Keratinocyte (primary cell): Measurements from ENCODE around the gene DCDC1. TPM values are rescaled to one million over a fixed set of nuclear protein-coding genes. Genes with fewer than 3 reads are reported as not detected.

Source experiments
- DNase-seq: peaks from one replicate; pipeline ENCODE4 v3.0.0-alpha.2; 2011; ENCODE audit warnings: low read depth, missing footprints, low spot score
- FAIRE-seq: peaks from 2 replicates; lab custom pipeline; 2011; peaks lifted over from hg19 to GRCh38; lab: Jason Lieb, UNC
- H2AFZ ChIP-seq: 2 replicates; pipeline ENCODE4 v1.6.0; 2012; ENCODE audit warnings: low read length, control low read depth, inconsistent platforms; ENCODE audit not compliant: control insufficient read depth
- H3K27ac ChIP-seq: 2 replicates; pipeline ENCODE4 v1.5.1; 2011; ENCODE audit warnings: low read length; ENCODE audit not compliant: control insufficient read depth, insufficient read depth
- H3K27me3 ChIP-seq: 3 replicates; pipeline ENCODE4 v1.6.0; 2011; ENCODE audit warnings: low read length; ENCODE audit not compliant: control insufficient read depth, insufficient read depth; ENCODE audit errors: extremely low read depth
- H3K36me3 ChIP-seq, 2 experiments: 2 replicates in 1 of 2; 3 replicates in 1 of 2; pipeline ENCODE4 v1.5.1; 2011; ENCODE audit warnings: low read length in 2 of 2, mild to moderate bottlenecking in 1 of 2; ENCODE audit not compliant: control insufficient read depth in 2 of 2, insufficient read depth in 2 of 2; ENCODE audit errors: extremely low read depth in 1 of 2
- H3K4me1 ChIP-seq: 3 replicates; pipeline ENCODE4 v1.5.1; 2011; ENCODE audit warnings: low read length; ENCODE audit not compliant: control insufficient read depth, insufficient read depth; ENCODE audit errors: extremely low read depth
- H3K4me2 ChIP-seq: 3 replicates; pipeline ENCODE4 v1.6.0; 2011; ENCODE audit warnings: low read depth, low read length; ENCODE audit not compliant: control insufficient read depth, insufficient read depth; ENCODE audit errors: extremely low read depth
- H3K4me3 ChIP-seq, 3 experiments: fragments of 200-600 bp in 1 of 3; sonication (generic) in 1 of 3; 2 replicates in 2 of 3; 3 replicates in 1 of 3; pipeline ENCODE4 v1.5.1; 2011 to 2016; ENCODE audit warnings: low read length in 3 of 3, mild to moderate bottlenecking in 3 of 3, control low read depth in 2 of 3, inconsistent platforms in 1 of 3, low read depth in 1 of 3, mixed read lengths in 1 of 3, mixed run types in 1 of 3, moderate library complexity in 1 of 3; ENCODE audit not compliant: control insufficient read depth in 2 of 3, insufficient read depth in 2 of 3; ENCODE audit errors: extremely low read depth in 1 of 3
- H3K79me2 ChIP-seq: 2 replicates; pipeline ENCODE4 v1.6.0; 2012; ENCODE audit warnings: low read length; ENCODE audit not compliant: control insufficient read depth, insufficient read depth
- H3K9ac ChIP-seq: 3 replicates; pipeline ENCODE4 v1.6.0; 2011; ENCODE audit warnings: low read length; ENCODE audit not compliant: control insufficient read depth, insufficient read depth; ENCODE audit errors: extremely low read depth
- H3K9me1 ChIP-seq: 3 replicates; pipeline ENCODE4 v1.6.0; 2011; ENCODE audit warnings: low read length; ENCODE audit not compliant: control insufficient read depth, insufficient read depth; ENCODE audit errors: extremely low read depth
- H3K9me3 ChIP-seq: 2 replicates; pipeline ENCODE4 v1.5.1; 2012; ENCODE audit warnings: low read depth, low read length; ENCODE audit not compliant: control insufficient read depth
- H4K20me1 ChIP-seq: 3 replicates; pipeline ENCODE4 v1.6.0; 2011; ENCODE audit warnings: low read length; ENCODE audit not compliant: control insufficient read depth, insufficient read depth; ENCODE audit errors: extremely low read depth
- CTCF ChIP-seq, 3 experiments: IDR thresholded peaks in 1 of 3; conservative IDR thresholded peaks in 1 of 3; optimal IDR thresholded peaks in 1 of 3; 2 replicates in 2 of 3; 3 replicates in 1 of 3; pipeline versions ENCODE3 to v1.5.1; 2011; ENCODE audit warnings: low read length in 3 of 3, mild to moderate bottlenecking in 3 of 3, moderate library complexity in 2 of 3, control low read depth in 1 of 3, inconsistent platforms in 1 of 3; ENCODE audit not compliant: insufficient read depth in 2 of 3; ENCODE audit errors: extremely low read depth in 1 of 3
- EZH2 ChIP-seq: IDR thresholded peaks from one replicate; pipeline ENCODE4 v1.6.1; 2012; ENCODE audit warnings: inconsistent platforms, mild to moderate bottlenecking, low read length, moderate library complexity
- dilution Hi-C: fragments of 300-500 bp; cut with MboI; formaldehyde crosslinking; loops from one replicate; pipeline ENCODE4 v1.7.0; 2020; ENCODE audit warnings: low sequenced_read_pairs; ENCODE audit not compliant: extremely low pct_ligation_motif_present
- polyA plus RNA-seq, 5 experiments: library from polyadenylated mRNA; depleted of rRNA in 3 of 5; stranded (reverse) in 3 of 5; stranded (forward) in 1 of 5; unstranded in 1 of 5; fragments of >200 nt; gene quantifications; 1 replicate in 1 of 5; 2 replicates in 3 of 5; 3 replicates in 1 of 5; pipeline versions ENCODE4 v1.2.1 to v1.2.3, GENCODE V29; 2011 to 2012; ENCODE audit warnings: missing spikeins in 2 of 5, low read depth in 1 of 5, low replicate concordance in 1 of 5

DCDC1 gene
- polyA plus RNA-seq, 1 donor (not counting 4 experiments of a cell fraction or from before 2014, with no cell fraction given), result 0.08 TPM

- Histone ChIP-seq H4K20me1 (no peaks in the 10 kb centered on the region), H3K4me2 (no peak overlapping the region), H3K9me1 (no peaks in the 10 kb centered on the region), H3K4me3 (no peak overlapping the region), H3K79me2 (no peaks in the 10 kb centered on the region), H3K9me3 (no peaks in the 10 kb centered on the region), H3K4me1 (no peaks in the 10 kb centered on the region), H3K9ac (no peak overlapping the region), H3K27me3 (no peaks in the 10 kb centered on the region), H3K36me3 (no peaks in the 10 kb centered on the region), H3K27ac (no peak overlapping the region), H2AFZ (no peak overlapping the region)
- dilution Hi-C loops, result no loop called here
- FAIRE-seq, result no peak
- no peak for DNase-seq
- TF ChIP-seq EZH2 (no peak), CTCF (optimal IDR thresholded peaks at IDR 0.05 in 1 of 3, IDR thresholded peaks at IDR 0.05 in 1 of 3, conservative IDR thresholded peaks at IDR 0.05 in 1 of 3; ENCODE audit: extremely low read depth in 1 of 3, insufficient read depth in 2 of 3, low read length in 3 of 3) (no peak)
Measured at GRCh38 chr11:31150011-31150410, 219.5 kb downstream of the DCDC1 start.

- dilution Hi-C loops, result no loop called here
- no peaks in the 10 kb centered on the region for H4K20me1 ChIP-seq
- FAIRE-seq, result no peak
Measured at GRCh38 chr11:31141789-31142188, 227.8 kb downstream of the DCDC1 start.

More at GRCh38 chr11:31141789-31142188, 227.8 kb downstream of the DCDC1 start:
- TF ChIP-seq CTCF (optimal IDR thresholded peaks at IDR 0.05 in 1 of 3, IDR thresholded peaks at IDR 0.05 in 1 of 3, conservative IDR thresholded peaks at IDR 0.05 in 1 of 3; ENCODE audit: extremely low read depth in 1 of 3, insufficient read depth in 2 of 3, low read length in 3 of 3), result no peak
- TF ChIP-seq EZH2, result no peak
- H3K4me3 ChIP-seq, result no peak overlapping the region
- no peaks in the 10 kb centered on the region for H3K79me2 ChIP-seq
- no peaks in the 10 kb centered on the region for H3K9me3 ChIP-seq
- no peaks in the 10 kb centered on the region for H3K36me3 ChIP-seq
- H3K4me1 ChIP-seq, result no peaks in the 10 kb centered on the region
- H2AFZ ChIP-seq, result no peak overlapping the region
- no peak overlapping the region for H3K4me2 ChIP-seq
- H3K27ac ChIP-seq, result no peak overlapping the region
- H3K9ac ChIP-seq, result no peak overlapping the region
- no peak for DNase-seq
- H3K9me1 ChIP-seq, result no peaks in the 10 kb centered on the region
- H3K27me3 ChIP-seq, result no peaks in the 10 kb centered on the region
